Activated CD4-positive, alpha-beta T cell treated with anti-CD3 and anti-CD28 coated beads, Interleukin-2, amount 50 U/mL, for 16 hours (primary cell): ENCODE results near the gene FGFR3.

Experiments used
- DNase-seq: peaks from one replicate; pipeline ENCODE4 v3.0.0-alpha.2; 2020

FGFR3 gene

DNA sequence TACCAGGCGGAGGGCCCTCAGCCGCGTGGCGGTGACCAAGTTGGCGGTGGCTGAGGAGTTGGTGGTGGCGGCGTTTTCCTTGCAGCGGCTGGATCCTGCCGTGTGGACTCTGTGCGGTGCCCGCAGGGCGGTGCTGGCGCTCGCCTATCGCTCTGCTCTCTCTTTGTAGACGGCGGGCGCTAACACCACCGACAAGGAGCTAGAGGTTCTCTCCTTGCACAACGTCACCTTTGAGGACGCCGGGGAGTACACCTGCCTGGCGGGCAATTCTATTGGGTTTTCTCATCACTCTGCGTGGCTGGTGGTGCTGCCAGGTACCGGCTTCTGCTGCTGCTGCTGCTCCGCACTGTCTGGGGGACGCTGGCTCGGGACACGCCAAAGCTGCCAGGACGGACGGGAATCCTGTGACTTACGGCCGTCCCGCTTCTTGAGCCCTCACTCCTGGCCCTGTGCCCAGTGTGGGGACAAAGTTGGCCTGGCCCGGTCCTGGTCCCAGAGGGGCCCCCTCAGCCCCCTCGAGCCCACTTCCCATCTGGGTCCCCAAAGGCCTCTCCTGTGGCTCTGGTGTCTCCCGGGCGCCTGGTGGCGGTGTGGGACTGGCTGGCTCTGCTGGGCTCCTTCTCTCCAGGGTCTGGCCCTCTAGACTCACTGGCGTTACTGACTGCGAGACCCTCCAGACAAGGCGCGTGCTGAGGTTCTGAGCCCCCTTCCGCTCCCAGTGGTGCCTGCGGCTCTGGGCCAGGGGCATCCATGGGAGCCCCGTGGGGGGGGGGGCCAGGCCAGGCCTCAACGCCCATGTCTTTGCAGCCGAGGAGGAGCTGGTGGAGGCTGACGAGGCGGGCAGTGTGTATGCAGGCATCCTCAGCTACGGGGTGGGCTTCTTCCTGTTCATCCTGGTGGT is 10.7 kb downstream of the FGFR3 start:
- DNase-seq = no peak

DNA sequence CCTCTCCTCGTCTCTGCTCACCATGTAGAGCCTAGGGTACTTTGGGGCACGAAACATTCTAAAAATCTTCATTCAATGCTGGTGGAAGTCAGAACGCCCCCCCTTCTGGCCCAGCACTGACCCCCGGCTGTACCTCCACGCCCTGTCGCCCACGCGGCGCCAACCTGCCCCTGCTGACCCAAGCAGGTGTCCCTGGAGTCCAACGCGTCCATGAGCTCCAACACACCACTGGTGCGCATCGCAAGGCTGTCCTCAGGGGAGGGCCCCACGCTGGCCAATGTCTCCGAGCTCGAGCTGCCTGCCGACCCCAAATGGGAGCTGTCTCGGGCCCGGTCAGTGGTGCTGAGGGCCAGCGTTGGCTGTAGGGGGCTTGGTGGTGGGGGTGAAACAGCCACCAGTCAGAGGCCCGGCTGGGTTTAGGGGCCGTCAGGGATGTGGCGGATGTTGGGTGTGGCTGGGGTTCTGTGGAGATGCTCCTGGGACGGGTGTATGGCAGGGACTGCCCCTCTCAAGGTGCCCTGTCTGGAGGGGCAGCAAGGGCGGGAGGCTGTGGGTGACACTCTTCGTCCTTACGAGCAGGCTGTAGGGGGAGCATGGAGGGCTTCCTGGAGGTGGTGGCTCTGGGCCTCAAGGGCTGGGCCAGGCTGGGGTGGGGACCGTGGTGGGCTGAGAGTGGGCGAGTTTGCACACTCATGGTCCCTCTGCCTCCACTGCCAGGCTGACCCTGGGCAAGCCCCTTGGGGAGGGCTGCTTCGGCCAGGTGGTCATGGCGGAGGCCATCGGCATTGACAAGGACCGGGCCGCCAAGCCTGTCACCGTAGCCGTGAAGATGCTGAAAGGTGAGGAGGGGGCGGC is 11.8 kb downstream of the FGFR3 start:
- no peak for DNase-seq

DNA sequence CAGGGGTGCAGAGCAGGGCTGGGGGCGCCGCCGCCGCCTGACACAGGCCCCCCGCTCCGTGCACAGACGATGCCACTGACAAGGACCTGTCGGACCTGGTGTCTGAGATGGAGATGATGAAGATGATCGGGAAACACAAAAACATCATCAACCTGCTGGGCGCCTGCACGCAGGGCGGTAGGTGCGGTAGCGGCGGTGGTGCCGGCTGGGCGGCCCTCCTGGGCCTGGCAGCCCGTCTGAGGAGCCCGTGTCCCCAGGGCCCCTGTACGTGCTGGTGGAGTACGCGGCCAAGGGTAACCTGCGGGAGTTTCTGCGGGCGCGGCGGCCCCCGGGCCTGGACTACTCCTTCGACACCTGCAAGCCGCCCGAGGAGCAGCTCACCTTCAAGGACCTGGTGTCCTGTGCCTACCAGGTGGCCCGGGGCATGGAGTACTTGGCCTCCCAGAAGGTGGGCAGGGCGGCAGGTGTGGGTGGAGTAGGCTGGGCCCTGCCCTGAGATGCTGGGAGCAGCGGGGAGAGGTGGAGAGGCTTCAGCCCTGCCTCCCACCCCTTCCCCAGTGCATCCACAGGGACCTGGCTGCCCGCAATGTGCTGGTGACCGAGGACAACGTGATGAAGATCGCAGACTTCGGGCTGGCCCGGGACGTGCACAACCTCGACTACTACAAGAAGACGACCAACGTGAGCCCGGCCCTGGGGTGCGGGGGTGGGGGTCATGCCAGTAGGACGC is 12.6 kb downstream of the FGFR3 start:
- no peak for DNase-seq

DNA sequence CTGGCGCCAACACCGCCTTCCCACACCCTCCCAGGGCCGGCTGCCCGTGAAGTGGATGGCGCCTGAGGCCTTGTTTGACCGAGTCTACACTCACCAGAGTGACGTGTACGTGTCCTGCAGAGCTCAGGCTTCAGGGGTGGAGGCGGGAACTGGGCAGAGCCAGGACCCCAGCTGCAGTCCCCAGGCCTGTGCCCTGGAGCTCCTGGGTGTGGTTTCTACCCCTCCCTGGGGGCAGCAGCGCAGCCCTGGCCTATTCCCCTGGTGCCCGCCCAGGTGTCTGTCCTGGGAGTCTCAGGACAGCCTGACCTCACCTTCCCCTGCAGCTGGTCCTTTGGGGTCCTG is 13.1 kb downstream of the FGFR3 start:
- DNase-seq = no peak

DNA sequence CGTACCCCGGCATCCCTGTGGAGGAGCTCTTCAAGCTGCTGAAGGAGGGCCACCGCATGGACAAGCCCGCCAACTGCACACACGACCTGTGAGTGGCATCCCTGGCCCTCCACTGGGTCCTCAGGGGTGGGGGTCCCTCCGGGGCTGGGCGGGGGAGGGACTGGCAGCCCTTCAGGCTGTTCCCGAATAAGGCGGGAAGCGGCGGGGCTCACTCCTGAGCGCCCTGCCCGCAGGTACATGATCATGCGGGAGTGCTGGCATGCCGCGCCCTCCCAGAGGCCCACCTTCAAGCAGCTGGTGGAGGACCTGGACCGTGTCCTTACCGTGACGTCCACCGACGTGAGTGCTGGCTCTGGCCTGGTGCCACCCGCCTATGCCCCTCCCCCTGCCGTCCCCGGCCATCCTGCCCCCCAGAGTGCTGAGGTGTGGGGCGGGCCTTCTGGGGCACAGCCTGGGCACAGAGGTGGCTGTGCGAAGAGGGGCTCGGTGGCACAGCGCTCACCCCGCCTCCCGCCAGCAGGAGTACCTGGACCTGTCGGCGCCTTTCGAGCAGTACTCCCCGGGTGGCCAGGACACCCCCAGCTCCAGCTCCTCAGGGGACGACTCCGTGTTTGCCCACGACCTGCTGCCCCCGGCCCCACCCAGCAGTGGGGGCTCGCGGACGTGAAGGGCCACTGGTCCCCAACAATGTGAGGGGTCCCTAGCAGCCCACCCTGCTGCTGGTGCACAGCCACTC is 13.7 kb downstream of the FGFR3 start:
- no peak for DNase-seq

DNA sequence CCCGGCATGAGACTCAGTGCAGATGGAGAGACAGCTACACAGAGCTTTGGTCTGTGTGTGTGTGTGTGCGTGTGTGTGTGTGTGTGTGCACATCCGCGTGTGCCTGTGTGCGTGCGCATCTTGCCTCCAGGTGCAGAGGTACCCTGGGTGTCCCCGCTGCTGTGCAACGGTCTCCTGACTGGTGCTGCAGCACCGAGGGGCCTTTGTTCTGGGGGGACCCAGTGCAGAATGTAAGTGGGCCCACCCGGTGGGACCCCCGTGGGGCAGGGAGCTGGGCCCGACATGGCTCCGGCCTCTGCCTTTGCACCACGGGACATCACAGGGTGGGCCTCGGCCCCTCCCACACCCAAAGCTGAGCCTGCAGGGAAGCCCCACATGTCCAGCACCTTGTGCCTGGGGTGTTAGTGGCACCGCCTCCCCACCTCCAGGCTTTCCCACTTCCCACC is 14.3 kb downstream of the FGFR3 start:
- DNase-seq = no peak

DNA sequence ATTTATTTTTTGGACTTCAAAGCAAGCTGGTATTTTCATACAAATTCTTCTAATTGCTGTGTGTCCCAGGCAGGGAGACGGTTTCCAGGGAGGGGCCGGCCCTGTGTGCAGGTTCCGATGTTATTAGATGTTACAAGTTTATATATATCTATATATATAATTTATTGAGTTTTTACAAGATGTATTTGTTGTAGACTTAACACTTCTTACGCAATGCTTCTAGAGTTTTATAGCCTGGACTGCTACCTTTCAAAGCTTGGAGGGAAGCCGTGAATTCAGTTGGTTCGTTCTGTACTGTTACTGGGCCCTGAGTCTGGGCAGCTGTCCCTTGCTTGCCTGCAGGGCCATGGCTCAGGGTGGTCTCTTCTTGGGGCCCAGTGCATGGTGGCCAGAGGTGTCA is 15.3 kb downstream of the FGFR3 start:
- no peak for DNase-seq

DNA sequence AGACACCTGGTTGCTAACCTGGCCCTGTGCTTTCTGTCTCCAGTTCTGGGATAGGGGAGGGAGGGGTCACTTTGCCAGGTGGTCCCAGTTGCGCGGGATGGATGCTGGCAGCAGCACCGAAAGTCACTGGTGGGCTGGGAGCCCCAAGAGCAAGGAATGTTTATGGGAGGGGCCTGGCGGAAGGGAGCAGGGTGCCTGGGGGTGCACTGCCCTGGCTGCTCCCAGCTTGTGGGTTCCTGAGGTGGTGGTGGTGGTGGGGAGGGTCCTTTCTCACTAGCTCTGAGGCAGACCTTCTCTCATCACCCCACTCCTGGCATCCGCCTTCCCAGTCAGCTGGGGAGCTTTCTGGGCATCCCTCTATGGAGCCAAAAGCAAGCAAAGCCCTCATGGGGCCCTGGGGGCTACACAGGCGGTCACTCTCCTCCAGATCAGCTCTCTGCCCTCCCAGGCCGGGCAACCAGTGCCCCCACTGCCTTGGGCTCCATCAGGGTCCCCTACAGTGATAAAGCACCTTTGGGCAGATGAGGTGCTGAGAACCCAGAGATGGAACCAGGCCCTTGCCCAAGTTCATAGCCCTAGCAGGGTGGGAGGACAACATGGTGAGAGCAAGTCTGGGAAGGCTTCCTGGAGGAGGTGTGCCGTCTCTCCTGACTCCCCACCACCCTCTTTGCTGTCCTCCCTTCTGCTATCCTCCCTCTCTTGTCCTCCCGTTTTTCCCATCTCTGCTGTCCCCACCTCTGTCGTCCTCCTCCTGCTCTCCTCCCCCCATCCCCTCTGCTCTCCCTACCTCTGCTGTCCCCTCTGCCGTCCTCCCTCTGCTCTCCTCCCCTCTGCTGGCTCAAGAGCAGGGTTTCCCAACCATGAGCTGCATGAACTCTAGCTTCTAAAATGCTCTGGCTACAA is 16.0 kb downstream of the FGFR3 start:
- no peak for DNase-seq

DNA sequence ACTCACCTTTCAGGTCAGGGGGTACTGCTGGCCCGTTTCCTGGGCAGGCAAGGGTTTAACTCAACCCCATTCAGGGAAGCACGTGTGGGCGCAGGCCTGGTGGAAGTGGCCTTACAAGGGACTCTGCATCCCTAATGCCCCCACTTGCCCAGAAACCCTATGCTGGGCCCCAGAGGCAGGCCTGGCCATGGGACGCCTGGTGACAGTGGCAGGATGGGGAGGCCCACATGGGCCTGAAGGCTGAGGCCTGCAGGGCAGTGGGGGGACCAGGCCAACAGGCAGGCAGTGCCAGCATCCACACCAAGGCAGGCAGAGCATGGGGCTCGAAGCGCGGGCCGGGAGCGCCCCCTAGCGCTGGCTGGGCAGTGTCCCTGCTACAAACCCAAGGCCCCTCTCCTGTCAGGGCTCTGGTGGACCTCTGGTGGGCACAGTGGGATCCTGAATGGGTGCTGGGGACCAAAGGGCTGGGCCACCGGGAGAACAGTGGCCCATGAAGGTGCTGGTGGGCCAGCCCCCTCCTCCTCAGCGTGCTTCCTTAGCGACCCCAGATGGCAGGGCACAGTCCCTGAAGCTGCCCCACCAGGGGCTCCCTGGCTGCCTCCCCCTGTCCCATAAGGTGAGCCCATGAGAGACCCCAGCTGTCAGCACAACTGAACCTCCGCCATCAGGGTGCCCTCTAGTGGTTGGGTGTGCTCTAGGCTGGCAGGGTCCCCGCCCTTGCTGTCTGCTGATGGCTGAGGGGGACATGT is 16.8 kb downstream of the FGFR3 start:
- peak; percentile 70 for DNase-seq

DNA sequence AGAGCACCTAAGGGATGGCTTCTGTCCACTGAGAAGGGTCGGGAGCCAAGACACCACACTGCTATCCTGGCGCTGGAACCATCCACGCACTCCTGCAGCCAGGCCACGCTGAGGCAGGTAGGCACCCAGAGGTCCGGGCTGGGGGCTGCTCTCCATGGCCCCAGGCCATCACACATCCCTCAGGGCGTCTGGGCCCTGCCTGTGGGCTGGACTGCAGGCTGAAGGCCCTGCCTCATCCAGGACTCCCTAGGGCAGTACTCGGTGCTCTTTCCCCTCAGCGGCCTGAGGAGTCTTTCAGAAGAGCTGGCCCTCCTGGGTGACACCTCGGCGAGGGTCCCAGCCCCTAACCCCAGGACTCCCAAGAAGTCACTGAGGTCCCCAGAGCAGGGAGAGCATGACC is 17.7 kb downstream of the FGFR3 start:
- DNase-seq = no peak

DNA sequence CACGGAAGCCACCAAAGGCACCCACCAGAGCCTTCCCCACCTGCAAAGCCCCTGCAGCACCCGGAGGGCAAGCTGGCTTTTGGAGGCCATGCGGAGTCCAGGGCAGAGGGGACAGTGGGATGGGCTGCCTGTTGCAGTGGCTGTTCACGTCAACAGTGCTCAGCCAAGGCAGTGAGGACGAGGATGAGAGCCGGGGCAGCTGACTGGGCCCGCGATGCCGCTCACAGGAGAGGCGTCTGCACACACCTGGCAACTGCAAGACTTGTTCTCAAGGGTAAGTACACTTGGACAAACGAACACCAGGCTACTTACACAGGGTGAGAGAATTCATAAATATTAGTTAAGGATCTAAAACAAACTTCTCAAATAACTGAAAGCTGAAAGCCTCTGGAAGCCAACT is 19.6 kb downstream of the FGFR3 start:
- DNase-seq = no peak

DNA sequence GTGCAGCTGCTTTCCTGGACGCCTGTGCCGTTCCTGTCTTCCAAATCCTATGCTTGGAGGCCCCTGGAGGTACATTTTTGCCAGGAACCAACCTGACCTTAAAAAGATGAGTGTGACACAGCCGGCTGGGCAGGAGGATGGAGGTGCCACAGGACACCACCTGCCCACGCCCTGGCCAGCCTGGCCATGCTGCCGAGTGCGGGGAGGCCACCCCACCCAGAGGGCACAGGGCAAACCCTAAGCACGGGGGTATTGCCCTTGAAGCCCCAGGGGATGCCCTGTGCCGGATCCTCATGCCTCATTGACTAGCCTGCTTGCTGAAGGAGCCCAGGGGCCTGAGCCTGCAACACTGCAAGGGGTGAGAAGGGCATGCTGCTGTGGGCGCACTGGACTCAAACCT is 20.1 kb downstream of the FGFR3 start:
- DNase-seq = no peak

DNA sequence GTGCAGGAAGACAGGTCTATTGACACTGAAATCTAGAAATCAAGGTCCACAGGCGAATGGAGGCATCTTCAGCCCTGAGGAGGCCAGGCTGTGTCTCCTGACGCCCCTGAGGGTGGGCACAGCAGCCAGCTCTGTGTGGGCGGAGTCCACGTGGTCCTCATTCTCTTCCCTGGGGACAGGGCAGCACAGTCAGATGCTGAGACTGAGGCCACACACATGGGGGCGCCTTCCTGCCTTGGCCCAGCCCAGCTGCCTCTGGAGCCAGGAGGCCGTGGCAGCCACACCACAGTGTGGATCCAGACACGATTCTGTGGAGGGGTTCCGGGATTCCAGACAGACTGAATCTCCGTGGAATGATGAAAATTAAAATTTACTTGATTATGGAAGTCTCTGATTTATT is 20.8 kb downstream of the FGFR3 start:
- DNase-seq = no peak

DNA sequence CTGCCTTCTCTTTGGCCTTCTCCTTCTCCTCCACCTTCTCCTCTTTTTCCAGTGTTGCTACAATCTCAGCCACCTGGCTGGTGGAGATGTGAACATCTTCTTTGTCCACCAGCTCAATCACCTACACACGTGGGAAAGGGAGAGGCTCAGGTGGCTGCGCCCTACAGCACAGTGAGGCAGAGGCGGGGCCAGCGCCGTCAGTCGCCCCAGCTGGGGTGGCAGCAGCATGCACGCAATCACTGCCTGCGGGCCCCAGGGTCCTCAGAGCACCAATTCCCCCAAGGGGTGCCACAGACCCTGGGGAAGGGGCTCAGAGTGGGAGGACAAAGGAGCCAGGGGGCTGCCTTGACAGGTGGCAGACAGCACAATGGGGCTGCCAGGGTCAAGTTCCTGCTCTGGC is 21.4 kb downstream of the FGFR3 start:
- no peak for DNase-seq

DNA sequence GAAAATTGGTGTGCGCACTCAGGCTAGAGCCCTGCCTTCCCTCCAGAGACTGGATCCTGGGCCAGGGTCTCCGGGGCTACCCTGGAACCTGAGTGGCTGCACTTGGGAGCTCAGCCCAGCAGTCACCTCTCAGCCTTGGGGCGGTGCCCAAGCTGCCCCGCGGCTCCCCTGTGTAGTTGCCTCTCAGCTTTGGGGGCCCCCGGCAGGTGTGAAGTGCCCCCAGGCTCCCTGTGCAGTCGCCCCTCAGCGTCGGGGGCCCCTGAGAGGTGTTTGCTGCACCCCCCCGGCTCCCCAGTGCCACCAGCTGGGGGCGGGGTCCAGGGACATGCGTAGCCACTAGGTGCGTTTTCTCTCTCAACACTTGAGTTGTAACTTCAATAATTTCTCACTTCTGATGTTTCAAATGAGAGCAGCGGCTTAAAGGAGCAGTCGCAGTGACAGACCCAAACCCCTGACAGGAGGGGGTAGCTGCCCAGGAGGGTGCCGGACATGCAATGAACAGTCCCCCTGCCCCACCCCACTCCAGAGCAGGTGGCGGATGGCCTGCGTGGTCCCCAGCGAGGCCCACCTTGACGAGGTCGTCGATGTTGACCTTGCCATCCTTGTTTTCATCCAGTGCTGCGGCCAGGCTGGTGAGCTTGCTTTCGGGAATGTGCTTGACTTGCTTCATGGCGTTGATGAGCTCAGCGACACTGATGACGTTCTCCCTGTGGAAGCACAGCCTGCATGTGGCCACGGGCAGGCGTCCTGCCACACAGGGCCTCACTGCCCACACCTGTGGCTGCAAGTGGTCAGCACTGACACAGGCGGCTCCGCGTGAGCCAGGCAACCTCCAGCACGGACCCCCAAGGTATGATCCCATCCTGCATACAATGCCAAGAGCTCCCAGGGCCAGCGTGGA is 22.3 kb downstream of the FGFR3 start:
- no peak for DNase-seq

DNA sequence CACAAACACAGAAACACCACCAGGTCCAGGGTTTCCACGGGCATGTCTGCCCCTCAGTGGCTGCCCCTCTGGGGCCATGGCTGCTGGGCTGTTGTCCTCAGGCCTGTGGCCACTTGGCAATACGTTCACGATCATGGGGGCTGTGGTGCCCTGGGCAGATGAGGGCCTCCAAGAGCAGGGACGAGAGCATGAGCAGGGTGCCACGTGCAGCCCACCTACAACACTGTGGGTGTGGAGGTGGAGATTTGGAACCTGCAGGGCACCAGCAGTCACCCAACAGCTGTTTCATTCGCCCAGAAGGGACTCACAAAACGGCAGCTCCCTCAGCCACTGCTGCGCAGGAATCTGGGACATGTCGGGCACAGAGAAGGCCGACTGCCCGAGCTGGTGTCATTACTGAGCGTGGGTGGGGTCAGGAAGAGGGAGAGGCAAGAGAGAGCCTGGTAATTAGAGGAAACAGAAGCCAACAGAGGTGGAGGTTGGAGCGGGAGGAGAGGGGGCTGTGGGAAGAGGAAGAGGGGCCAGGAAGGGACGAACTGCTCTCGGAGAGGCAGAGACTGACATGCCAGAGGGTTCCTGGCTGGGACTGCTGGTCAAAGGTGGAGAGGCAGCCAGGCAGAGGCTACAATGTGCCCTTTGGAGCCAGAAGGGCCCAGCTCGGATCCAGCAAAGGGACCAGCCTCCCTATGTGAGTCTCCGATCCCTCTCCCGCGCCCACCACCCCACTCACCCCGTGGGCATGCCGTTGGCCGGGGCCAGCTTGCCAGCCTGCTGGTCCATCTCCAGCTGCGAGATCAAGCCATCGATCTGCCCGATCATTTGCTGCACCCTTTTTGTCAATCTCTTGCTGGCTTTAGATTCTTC is 23.1 kb downstream of the FGFR3 start:
- DNase-seq = no peak

DNA sequence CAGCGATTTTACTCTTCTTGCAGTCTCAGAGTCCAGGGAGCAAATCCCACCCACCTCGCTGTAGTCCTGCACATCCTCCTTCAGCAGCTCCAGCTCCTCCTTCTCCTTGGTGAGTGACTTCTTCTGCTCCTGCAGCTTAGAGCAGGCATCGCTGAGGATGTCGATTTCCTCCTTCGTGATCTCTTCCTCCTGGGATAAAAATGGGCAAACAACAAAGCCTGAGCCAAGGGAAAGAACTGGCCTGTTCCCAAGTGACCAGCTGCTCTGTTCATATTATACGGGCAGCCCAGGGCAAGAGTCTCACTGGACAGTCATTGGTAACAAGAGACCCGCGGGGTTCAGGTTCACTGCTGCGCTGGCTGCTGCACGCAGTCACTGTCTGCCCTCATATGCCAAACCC is 26.2 kb downstream of the FGFR3 start:
- no peak for DNase-seq

DNA sequence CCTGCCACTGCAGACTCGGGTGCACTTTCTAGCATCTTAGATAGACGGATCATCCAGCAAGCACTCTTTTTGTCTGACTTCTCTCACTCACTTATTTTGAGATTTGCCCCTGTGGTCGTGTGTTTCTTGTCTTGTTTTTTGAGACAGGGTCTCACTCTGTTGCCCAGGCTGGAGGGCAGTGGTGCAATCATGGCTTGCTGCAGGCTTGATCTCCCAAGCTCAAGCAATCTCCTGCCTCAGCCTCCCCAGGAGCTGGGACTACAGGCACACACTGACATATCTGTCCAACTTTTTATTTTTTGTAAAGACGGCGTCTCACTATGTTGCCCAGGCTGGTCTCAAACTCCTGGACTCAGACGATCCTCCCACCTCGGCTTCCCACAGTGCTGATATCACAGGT is 26.7 kb downstream of the FGFR3 start:
- DNase-seq = no peak
